Nephron (organoid): Measurements from ENCODE around the gene CREB3L2.
A peak's percentile ranks its signal among the peaks of the same experiment; 100 is the strongest.

ENCODE experiments used
- H3K27ac Mint-ChIP-seq, 3 experiments: 2 replicates each; pipeline ENCODE4 v1.8.0; 2020; ENCODE audit warnings: mixed read lengths in 3 of 3, mild to moderate bottlenecking in 2 of 3, moderate library complexity in 1 of 3
- H3K27me3 Mint-ChIP-seq: 2 replicates; pipeline ENCODE4 v1.8.0; 2021; ENCODE audit warnings: low read depth, mild to moderate bottlenecking, moderate library complexity, mixed read lengths
- H3K36me3 Mint-ChIP-seq: 2 replicates; pipeline ENCODE4 v1.8.0; 2020; ENCODE audit warnings: low read depth, mixed read lengths
- H3K4me1 Mint-ChIP-seq: 2 replicates; pipeline ENCODE4 v1.8.0; 2020; ENCODE audit warnings: mixed read lengths
- H3K4me3 Mint-ChIP-seq, 3 experiments: 2 replicates each; pipeline ENCODE4 v1.8.0; 2020; ENCODE audit warnings: mild to moderate bottlenecking in 3 of 3, mixed read lengths in 3 of 3, moderate library complexity in 2 of 3
- H3K9me3 Mint-ChIP-seq: 2 replicates; pipeline ENCODE4 v1.8.0; 2020; ENCODE audit warnings: mixed read lengths
- TF ChIP-seq, protein P1 (sequence below), 3 experiments: fragments of 200-600 bp; sonication (generic); IDR thresholded peaks; one replicate each; pipeline ENCODE4 v1.5.0; 2021; ENCODE audit warnings: antibody characterized with exemption in 3 of 3; ENCODE audit not compliant: unreplicated experiment in 3 of 3

The CREB3L2 gene

DNA sequence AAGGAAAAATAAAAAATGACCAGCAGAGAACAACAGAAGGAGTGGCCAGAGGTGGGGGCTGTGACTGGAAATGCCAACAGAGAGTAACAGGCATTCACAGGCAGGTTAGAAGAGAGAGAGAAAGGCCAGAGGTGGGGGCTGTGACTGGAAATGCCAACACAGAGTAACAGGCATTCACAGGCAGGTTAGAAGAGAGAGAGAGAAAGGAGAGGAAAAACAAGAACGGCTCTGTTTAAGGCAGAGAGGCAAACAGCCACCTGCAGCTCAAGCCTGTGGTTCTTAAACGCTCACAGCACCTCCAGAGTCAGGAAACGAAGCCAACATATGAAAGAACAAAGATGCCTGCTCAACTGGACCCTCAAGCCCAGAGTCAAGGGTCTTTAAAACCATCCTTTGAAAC is 115.6 kb downstream of the CREB3L2 start:
- peaks cover 3% of the 10 kb centered on the region for H3K27me3 Mint-ChIP-seq
- peaks cover 14% of the 10 kb centered on the region for H3K9me3 Mint-ChIP-seq
- peaks cover 83% of the 10 kb centered on the region for H3K36me3 Mint-ChIP-seq
- H3K4me1 Mint-ChIP-seq: peaks cover 25% of the 10 kb centered on the region
- TF ChIP-seq, protein P1, sequence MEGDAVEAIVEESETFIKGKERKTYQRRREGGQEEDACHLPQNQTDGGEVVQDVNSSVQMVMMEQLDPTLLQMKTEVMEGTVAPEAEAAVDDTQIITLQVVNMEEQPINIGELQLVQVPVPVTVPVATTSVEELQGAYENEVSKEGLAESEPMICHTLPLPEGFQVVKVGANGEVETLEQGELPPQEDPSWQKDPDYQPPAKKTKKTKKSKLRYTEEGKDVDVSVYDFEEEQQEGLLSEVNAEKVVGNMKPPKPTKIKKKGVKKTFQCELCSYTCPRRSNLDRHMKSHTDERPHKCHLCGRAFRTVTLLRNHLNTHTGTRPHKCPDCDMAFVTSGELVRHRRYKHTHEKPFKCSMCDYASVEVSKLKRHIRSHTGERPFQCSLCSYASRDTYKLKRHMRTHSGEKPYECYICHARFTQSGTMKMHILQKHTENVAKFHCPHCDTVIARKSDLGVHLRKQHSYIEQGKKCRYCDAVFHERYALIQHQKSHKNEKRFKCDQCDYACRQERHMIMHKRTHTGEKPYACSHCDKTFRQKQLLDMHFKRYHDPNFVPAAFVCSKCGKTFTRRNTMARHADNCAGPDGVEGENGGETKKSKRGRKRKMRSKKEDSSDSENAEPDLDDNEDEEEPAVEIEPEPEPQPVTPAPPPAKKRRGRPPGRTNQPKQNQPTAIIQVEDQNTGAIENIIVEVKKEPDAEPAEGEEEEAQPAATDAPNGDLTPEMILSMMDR (IDR thresholded peaks at IDR 0.05; ENCODE audit: unreplicated experiment in 3 of 3): no peak
- H3K4me3 Mint-ChIP-seq: no peak overlapping the region
- peak overlapping the region in 2 of 3 experiments; percentile 6 to 30 for H3K27ac Mint-ChIP-seq

DNA sequence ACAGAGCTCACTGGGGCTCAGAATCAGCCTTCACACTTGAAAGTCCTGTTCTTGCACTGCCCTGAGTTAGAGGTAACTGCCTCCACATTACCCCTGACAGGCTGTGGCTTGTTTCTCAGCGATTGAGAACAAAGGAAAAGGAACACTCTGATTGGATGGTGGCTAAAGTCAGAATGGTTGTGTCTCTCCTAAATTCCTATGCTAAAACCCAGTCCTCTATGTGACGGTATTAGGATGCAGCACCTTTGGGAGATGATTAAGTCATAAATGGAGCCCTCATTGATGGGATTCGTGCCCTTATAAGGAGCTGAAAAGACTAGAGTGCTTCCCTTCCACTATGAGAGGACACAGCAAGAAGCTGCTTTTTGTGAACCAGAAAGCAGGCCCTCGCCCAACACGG is 116.2 kb downstream of the CREB3L2 start:
- no peak overlapping the region for H3K27ac Mint-ChIP-seq
- H3K27me3 Mint-ChIP-seq: peaks cover 3% of the 10 kb centered on the region
- TF ChIP-seq, protein P1 (IDR thresholded peaks at IDR 0.05; ENCODE audit: unreplicated experiment in 3 of 3): no peak
- H3K4me1 Mint-ChIP-seq: peaks cover 21% of the 10 kb centered on the region
- no peak overlapping the region for H3K4me3 Mint-ChIP-seq
- peaks cover 14% of the 10 kb centered on the region for H3K9me3 Mint-ChIP-seq
- peaks cover 83% of the 10 kb centered on the region for H3K36me3 Mint-ChIP-seq

DNA sequence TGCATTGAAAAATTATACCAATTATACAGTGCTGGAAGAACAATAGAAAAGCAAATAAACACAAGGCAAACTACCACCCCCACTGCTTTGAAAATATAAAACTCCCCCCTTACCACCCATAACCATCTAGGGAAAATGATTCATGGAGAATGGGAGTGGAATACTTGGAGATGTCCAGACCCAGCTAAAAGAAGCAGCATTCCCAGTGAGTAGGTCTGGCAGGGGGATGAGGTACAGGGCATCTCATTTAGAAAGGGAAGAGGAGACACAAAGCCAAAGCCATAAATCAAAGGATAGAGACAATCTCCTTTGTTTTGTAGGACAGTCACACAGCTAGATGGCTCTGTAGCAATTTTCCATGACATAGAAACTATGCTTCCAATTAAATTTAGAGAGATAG is 119.1 kb downstream of the CREB3L2 start:
- no peak overlapping the region for H3K4me3 Mint-ChIP-seq
- peaks cover 14% of the 10 kb centered on the region for H3K9me3 Mint-ChIP-seq
- no peak overlapping the region for H3K27ac Mint-ChIP-seq
- TF ChIP-seq, protein P1 (IDR thresholded peaks at IDR 0.05; ENCODE audit: unreplicated experiment in 3 of 3): no peak
- peaks cover 3% of the 10 kb centered on the region for H3K27me3 Mint-ChIP-seq
- peaks cover 90% of the 10 kb centered on the region for H3K36me3 Mint-ChIP-seq
- peaks cover 40% of the 10 kb centered on the region for H3K4me1 Mint-ChIP-seq

DNA sequence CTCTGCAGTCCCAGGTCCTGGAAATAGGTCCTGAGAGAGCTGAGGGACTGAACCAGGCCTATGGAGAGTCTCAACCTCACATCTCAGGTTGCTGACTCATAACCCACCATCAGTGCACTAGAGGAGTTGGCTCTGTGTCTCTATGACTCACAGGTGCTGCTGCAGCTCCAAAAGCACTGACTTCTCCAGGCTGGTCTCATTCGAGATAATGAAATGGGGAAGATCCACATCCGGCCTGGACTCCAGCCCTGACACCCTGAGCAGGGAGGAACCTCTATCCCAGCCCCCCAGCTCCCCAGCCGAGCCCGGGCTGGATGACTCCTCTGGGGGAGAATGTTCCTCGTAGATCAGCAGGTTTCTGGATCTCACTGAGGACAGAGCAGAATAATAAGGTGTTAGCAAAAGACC is 119.6 kb downstream of the CREB3L2 start:
- Mint-ChIP-seq H3K27me3 (peaks cover 3% of the 10 kb centered on the region), H3K4me3 (no peak overlapping the region), H3K36me3 (peaks cover 94% of the 10 kb centered on the region), H3K27ac (no peak overlapping the region), H3K9me3 (peaks cover 14% of the 10 kb centered on the region), H3K4me1 (peaks cover 46% of the 10 kb centered on the region)
- TF ChIP-seq, protein P1 (IDR thresholded peaks at IDR 0.05; ENCODE audit: unreplicated experiment in 3 of 3): no peak

DNA sequence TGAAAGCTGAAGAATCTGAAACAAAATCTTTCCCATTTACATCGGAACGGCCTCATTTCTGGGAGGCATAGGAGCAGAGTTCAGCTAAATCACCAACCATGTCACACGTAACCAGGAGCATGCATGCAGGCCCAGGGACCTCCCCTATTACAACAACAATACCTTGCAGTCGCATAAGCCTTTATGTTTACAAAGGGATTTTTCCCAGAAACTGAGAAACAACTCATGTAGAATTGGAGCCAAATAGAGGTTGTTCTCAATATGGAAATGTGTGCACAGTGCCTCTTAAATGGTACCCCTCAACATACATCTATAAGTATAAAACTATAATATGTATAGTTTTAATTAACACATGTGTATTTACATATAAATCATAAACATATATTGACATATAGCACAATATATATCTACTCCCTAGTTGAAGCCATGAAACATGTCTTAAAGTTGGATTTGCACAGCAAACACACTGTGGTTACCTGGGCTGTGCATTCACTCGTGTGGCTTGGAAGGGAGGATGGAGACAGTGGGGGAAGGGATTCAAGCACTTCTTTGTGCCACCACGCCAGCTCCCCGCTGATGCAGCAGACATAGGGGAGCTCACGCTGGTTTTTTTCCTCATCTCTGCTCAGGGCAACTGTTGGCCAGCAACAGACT is 120.2 kb downstream of the CREB3L2 start:
- Mint-ChIP-seq H3K9me3 (peaks cover 14% of the 10 kb centered on the region), H3K4me1 (peaks cover 49% of the 10 kb centered on the region), H3K27me3 (peaks cover 3% of the 10 kb centered on the region), H3K36me3 (peaks cover 98% of the 10 kb centered on the region), H3K27ac (no peak overlapping the region), H3K4me3 (no peak overlapping the region)
- TF ChIP-seq, protein P1 (IDR thresholded peaks at IDR 0.05; ENCODE audit: unreplicated experiment in 3 of 3): no peak

DNA sequence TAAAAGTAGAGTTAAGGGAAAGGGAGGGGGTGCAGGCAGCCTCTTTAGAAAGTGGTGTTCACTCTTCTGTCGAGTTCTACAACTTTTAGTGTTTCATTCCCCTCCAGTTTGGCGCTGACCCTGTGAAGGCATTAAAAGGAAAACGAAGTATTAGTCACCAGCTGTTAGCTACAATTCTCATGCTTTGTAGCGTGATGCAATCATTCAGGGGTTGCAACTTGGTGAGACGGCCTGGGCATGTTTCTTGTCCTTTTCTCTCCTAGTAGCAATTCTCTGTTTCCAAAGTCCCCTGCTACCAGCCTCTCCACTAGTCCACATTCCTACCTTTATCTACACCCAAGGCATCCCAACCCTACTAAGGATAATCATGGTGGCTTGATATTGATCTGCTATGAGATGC is 121.5 kb downstream of the CREB3L2 start:
- Mint-ChIP-seq H3K27me3 (peaks cover 3% of the 10 kb centered on the region), H3K4me3 (no peak overlapping the region), H3K27ac (peak overlapping the region in 1 of 3 experiments; percentile 37), H3K9me3 (peaks cover 14% of the 10 kb centered on the region), H3K36me3 (peaks cover 98% of the 10 kb centered on the region), H3K4me1 (peaks cover 49% of the 10 kb centered on the region)
- TF ChIP-seq, protein P1 (IDR thresholded peaks at IDR 0.05; ENCODE audit: unreplicated experiment in 3 of 3): no peak
